Measurements from ENCODE around the gene SCUBE3.

SCUBE3 gene

DNA sequence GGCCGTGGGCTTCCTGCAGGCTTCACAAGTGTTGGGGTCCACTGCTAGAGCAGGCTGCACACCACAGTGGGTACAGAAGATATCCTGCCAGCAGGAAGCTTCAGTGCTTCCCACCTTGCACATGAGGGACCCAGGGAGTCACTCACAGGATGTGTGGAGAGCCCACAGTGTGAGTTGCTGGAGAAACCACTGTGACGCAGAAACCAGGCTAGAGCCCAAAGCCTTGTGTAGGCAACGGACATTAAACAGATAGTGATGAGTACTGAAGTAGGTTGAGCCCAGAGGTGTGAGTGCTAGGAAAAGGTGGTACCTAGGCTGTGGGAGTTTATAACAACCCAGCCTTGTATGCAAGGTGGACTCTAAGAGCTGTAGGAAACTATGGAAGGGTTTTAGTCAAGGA is 65.0 kb downstream of the SCUBE3 start:
- DNase-seq, result no peak

DNA sequence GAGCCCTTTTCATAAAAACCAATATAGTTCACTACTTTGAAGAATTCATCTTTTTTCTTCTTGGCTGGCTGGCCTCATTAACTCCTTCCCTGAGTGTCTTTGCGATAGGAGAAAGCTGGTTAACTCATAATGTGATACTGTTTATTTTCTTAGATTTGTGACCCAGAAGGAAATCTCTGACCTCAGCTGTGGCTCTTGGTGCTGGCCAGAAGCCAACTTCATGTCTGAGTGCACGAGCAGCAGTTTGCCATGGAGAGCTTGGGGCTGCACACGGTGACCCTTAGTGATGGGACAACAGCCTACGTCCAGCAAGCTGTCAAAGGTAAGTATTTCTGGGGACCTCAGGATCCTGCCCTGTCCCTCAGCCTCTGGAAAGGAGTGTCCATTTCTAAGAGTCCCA is 67.1 kb downstream of the SCUBE3 start:
- DNase-seq, result no peak

DNA sequence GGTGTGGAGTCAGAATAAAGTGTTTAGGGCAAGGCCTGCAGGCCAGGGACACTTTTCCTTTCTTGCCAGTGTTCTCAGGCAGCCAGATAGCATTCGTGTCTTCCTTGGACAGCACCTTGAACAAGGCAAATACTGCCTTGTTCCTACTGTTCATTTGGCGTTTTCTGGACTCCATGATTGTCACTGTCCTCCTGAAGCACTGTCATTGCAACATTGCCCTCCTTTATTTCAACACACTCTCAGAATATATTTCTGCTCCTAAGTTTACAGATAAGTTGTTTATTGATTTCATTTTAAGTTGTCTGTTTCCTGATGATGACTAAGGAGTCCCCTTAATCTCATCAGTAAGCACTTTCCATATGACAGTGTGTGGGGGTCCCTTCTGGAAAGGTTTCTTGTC is 68.7 kb downstream of the SCUBE3 start:
- no peak for DNase-seq

DNA sequence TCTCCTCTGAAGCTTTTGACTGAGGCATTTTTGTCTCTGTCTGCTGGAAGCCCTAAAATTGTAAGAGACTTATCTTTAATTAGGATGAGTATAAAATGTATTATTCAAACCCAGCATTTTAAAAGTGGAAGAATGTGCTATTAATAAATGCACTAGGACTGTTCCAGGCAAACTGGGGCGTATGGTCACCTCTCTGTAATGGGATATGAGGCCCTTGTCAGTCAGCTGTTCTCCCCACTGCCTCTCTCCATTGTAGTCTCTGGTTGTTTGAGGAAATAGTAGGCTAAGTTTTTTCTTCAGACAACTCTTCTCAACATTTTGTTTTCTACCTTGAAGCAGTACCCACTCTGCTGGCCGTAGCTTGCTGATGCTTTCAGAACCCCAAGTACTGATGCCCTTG is 69.6 kb downstream of the SCUBE3 start:
- DNase-seq, result no peak

DNA sequence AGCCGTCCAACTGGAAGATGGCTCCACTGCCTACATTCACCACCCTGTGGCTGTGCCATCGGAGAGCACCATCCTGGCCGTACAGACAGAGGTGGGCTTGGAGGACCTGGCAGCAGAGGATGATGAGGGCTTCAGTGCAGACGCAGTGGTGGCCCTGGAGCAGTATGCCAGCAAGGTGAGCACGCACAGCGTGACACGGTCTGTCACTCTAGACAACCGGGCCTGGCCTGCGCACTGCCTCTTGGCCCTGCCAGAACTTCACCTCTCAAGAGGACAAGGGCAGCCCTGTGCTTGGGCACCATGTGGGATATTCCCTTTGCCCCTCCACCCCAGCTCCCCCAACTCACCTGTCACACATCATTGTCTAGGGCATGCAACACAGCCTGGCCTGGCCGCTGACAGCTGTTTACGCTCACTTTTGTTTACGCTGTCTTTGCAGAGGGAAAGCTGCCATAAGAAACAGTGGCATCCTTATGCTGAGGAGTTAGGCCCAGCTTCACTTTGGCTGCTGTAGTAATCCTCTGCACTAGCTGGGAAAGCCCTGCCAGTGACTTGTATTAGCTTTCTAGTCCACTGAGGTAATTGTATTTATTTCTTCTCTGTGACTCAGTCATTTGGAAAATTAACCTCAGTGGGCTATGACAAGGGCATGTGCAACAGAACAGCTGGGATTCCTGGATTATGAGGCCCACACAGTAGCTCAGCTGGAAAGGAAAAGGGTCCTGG is 74.1 kb downstream of the SCUBE3 start:
- peak; percentile 8 for DNase-seq

DNA sequence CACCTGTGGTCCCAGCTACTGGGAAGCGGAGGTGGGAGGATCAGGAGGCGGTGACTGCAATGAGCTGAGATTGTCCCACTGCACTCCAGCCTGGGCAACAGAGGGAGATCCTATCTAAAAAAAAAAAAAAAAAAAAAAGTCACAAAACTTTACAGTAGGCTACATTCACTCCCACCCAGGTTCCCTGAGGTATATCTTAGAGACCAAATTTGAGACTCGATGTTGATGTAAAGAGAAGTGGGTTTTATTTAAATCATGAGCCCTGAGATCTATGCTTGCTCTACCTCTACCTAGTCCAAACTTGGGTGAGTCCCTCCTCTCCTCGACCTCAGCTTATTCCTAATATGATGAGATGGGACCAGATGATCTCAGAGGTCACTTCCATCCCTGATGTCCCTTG is 75.1 kb downstream of the SCUBE3 start:
- DNase-seq, result no peak

DNA sequence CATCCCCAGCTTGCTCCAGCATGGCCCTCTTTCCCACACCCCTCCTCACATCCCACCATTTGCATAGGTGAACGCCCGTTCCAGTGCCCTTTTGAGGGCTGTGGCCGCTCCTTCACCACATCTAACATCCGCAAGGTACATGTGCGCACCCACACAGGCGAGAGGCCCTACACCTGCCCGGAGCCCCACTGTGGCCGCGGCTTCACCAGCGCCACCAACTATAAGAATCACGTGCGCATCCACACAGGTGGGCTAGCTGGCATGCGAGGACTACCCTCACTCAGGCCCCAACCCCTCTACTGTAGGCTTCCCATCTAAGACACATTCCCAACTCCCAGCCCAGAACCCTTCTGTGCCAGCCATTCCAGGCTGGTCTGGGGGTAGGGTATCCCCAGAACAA is 77.7 kb downstream of the SCUBE3 start:
- no peak for DNase-seq

DNA sequence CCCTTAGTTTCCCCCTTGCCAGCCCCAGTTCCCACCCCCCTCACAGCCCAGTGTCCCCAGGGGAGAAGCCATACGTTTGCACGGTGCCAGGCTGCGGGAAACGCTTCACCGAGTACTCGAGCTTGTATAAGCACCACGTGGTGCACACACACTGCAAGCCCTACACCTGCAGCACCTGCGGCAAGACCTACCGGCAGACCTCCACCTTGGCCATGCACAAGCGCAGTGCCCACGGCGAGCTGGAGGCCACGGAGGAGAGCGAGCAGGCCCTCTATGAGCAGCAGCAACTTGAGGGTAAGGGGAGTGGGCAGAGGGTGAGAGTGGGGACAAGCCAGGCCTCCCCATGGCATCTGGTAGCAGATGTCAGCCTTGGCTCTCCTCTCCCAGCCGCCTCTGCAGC is 78.7 kb downstream of the SCUBE3 start:
- DNase-seq, result no peak

DNA sequence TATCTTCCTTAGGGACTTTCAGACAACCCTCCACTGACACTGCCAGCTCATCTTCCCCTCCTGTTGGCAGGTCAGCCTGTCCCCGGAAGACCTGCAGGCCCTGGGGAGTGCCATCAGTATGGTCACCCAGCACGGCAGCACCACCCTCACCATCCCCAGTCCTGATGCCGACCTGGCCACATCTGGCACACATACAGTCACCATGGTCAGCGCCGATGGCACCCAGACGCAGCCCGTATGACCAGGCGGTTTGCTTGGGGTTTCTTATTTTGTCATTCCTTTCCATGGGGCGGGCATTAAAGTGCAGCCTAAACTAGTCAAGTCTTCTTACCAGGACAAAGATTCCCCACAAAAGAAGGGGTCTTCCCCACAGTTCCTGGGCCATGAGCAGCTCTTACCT is 79.9 kb downstream of the SCUBE3 start:
- DNase-seq, result no peak

DNA sequence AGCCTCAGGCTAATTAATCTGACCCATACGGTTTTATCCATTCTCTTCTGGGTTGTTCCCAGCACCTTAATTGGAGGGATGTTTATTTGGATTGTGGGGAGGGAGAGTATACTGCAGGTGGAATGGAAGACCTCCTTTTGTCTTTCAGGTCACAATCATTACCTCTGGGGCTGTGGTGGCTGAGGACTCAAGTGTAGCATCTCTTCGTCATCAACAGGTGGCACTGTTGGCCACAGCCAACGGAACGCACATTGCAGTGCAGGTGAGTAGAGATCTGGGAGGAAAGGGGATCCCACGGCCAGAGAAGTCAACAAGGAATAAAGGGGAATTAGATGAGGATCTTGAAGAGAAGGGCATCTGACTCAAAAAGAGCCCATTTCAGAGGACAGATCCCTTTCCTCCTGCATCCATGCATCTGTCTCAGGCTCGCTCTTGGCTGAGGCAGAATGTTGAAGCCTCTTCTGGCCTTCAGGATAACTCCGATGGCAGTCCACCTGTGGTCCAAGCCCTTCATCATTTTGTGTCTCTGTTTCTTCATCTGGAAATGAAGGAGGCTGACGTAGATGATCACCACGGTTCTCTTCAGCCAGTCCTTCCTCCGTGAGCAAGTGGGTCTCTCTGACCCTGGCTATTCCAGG is 80.7 kb downstream of the SCUBE3 start:
- DNase-seq, result no peak

DNA sequence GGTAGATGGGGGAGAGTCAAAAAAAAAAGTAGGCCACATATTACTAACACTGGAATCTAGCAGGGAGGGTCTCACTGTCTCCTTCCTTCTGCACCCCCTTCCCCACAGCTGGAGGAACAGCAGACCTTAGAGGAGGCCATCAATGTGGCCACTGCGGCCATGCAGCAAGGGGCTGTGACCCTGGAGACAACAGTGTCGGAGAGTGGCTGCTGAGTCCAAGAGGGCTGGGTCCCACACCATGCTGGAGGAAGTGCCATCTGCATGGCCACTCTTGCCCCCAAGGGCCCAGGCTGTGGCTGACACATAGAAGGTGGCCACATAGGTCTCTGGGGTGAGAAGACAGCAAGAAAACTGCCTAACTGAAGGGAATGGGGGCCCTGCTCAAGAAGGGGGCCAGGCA is 81.3 kb downstream of the SCUBE3 start:
- no peak for DNase-seq

DNA sequence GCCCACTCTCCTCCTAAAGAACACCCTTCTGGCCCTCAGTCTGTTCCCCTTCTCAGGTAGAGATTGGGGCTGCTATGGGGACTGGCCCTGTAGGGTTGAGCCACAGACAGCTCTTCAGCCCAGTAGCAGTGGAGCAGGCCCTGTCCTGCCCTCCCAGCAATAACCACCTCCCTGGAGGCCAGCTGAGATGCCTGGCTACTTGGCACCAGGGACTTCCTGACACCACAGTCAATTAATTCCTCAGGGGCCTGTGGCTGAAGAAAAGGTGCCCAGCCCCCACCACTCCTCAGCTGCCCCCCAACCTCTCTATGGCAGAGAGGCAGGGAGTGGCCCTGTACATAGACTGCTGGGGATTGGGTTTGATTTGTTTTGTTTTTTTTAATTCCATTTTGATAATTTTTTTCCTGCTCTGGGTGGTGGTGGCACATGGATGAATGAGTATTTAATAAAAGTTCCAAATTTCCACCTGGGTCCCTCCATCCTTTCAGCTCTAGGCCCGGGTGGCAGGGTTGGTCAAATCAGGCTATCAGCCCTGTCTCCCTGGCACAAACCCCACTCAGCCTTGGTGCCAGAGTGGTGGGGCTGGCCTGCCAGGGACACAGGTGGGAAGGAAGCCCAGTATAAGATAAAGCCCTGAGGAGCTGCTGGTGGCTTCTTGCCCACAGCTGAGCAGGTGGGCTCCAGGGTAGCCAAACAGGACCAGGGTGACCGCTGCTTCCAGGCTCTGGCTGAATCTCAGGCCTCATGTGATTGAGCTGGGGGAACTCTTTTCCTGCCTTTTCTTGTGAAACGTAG is 82.0 kb downstream of the SCUBE3 start:
- no peak for DNase-seq

DNA sequence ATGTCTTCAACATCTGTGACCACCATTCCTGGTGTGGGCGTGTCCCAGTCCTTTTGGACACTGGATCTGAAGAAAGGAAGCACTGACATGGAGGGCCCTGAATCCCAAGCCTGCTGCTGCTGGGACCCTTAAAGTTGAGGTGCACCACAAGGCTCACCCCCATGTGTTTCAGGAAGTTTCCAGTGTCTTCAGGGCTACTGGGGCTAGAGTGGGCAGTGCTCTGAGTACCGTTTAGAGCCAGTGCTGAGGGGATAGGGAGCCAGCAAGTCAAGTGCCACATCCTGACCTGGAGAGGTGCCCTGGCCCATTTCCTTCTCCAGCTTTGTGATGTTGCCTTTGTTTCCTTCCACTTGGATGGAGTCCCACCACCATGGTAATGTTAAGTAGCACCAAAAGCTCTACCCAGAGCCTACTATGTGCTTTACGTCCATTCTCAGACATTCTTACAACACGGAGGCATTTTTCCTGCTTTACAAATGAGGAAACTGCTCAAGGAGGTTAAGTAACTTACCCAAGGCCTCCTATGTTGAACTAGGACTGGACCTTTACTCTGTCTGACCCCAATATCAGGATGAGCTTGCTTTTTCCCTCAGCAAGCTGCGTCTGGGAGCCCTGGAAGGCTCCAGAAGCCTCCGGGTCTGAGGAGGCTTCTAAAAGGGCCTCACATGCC is 83.3 kb downstream of the SCUBE3 start:
- DNase-seq, result no peak

DNA sequence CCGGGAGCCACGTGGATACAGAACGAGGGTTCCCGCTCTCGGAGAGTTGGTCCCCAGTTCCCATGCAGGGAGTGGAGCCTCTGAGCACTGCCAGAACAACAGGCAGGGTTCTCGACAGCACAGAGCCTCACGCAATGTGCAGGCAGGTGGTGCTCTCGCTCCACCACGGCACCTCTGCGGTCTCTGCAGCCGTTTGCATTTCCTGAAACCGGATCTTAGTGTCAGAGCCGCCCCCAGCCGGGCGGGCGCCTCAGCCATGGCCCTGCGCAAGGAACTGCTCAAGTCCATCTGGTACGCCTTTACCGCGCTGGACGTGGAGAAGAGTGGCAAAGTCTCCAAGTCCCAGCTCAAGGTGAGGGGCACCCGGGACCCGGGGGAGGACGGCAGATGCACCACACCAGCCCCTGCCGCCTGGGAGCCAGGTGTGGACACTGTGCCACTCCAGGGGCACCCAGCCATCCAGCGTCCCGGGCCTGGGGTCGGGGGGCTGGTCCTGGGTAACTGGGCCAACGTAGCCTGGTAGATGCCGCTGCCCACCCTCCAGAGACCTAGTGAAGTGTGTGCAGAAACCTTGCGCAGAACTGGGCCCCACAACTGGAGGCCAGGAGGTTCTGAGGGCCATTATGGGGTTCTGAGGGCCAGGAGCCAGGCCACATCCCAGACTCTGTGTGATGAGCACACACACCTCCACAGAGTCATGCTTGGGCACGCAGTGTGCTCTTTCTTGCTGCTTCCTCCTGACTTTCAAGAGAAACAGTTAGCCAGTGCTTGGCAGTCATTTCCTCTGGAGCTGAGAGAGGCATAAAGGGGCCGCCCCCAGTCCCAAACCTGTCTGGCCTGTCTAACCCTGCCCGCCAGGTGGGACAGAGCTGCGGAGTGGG is 84.1 kb downstream of the SCUBE3 start, which contains the start of gene DEF6:
Gene DEF6, plus strand, starts transcription at position 218 of the 881 bp plus-strand sequence. Its CDS starts 39 bp downstream, at position 257.
- DNase-seq, result peak; percentile 58

DNA sequence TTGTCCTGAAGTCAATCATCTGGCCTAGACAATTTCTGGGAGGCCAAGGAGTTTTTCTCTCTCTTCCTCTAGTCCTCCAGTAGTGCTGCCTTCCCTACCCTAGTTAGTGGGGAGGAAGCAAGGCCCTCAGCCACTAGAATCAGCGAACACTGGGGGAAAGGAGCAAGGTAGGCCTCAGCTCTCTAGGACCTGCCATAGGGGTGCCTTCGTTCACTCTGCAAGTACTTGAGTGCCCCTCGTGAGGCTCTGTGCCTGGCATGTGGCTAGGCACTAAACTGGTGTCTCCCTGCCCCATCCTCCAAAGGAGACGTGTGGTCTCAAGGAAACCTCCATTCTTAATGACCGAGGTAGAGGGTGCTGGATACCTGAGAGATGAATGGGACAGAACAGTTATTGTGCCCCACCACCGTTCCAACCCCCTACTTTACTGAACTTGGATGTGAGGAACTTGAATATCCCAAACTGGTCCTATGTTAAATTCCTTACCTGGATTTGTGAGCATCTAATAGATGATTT is 84.9 kb downstream of the SCUBE3 start:
- no peak for DNase-seq

DNA sequence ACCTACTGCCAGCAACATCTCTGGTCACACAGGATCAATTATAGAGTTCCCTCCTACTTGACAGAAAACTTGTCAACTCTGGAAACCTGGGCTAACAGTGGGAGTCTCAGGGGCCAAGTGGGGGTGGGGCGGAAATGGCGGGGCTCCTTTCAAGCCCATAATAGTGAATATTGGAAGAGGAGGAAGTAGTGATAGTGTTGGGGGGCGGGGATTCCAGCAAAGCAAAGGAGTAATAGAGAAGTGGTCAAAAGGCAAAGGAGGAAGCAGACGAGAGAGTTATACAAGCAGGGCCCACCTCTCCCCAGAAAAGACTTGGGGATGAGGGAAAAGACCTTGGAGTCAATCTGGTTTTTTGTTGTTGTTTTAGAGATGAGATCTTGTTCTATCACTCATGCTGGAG is 85.9 kb downstream of the SCUBE3 start:
- DNase-seq, result no peak

DNA sequence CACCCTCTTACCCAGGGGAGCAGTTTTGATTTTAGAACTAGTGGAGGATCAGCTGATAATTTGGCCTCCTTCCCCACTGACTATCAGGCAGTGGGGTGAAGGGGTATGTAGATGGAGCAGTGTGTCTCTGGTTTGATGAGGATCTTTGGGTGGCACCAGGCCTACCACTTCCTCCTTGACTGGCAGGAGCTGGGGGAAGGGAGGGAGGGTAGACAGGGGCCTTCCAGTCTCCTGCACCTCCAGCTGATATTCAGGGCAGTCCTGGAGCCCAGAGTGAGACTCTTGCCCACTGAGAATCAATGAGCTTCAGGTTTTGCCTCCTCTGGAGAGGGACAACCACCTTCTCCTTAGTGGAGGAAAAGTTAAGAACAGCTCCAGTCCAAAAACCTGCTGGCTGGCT is 87.1 kb downstream of the SCUBE3 start:
- no peak for DNase-seq

Measured in NCI-H1694 treated with DMSO at 0.1 percent for 48 hours (cell line).